Naive B cell (primary cell): Measurements from ENCODE around the gene C18orf63. TPM values are rescaled to one million over a fixed set of nuclear protein-coding genes. Genes with fewer than 3 reads are reported as not detected.

Source experiments
- ATAC-seq, 2 donors: fragments of 150-1000 bp; cut with Tn5 transposase; 2 replicates each; pipeline ENCODE4 v1.10.0; 2021; ENCODE audit warnings: low read depth in 2 of 2, mild to moderate bottlenecking in 2 of 2, moderate library complexity in 2 of 2
- DNase-seq: peaks from one replicate; pipeline ENCODE4 v3.0.0; 2022
- H3K27ac Mint-ChIP-seq, 6 donors: one replicate each; pipeline ENCODE4 v1.8.0; 2020 to 2022; ENCODE audit warnings: mild to moderate bottlenecking in 6 of 6, mixed read lengths in 6 of 6, moderate library complexity in 5 of 6, inconsistent platforms in 2 of 6
- H3K27me3 Mint-ChIP-seq, 3 donors: one replicate each; pipeline ENCODE4 v1.8.0; 2021 to 2022; ENCODE audit warnings: mixed read lengths in 3 of 3, mild to moderate bottlenecking in 1 of 3
- H3K36me3 Mint-ChIP-seq, 2 donors: one replicate each; pipeline ENCODE4 v1.8.0; 2020 to 2022; ENCODE audit warnings: mixed read lengths in 2 of 2, inconsistent platforms in 1 of 2, mild to moderate bottlenecking in 1 of 2
- H3K4me1 Mint-ChIP-seq, 3 donors: one replicate each; pipeline ENCODE4 v1.8.0; 2020 to 2022; ENCODE audit warnings: mixed read lengths in 3 of 3, inconsistent platforms in 1 of 3, mild to moderate bottlenecking in 1 of 3, moderate library complexity in 1 of 3
- H3K4me3 Mint-ChIP-seq, 8 donors: one replicate each; pipeline ENCODE4 v1.8.0; 2020 to 2022; ENCODE audit warnings: mild to moderate bottlenecking in 8 of 8, mixed read lengths in 8 of 8, moderate library complexity in 8 of 8, inconsistent platforms in 2 of 8
- H3K9me3 Mint-ChIP-seq, 7 donors: one replicate each; pipeline ENCODE4 v1.8.0; 2020 to 2022; ENCODE audit warnings: mixed read lengths in 7 of 7, mild to moderate bottlenecking in 5 of 7, inconsistent platforms in 2 of 7, moderate library complexity in 1 of 7
- polyA plus RNA-seq, 6 donors: library from polyadenylated mRNA; unstranded; fragments of 300-500 nt; fragmentation: Illumina TruSeq; gene quantifications; one replicate each; pipeline ENCODE4 v1.2.3, GENCODE V29; 2021; ENCODE audit warnings: low read depth in 6 of 6

The C18orf63 gene
- polyA plus RNA-seq = not detected

DNA sequence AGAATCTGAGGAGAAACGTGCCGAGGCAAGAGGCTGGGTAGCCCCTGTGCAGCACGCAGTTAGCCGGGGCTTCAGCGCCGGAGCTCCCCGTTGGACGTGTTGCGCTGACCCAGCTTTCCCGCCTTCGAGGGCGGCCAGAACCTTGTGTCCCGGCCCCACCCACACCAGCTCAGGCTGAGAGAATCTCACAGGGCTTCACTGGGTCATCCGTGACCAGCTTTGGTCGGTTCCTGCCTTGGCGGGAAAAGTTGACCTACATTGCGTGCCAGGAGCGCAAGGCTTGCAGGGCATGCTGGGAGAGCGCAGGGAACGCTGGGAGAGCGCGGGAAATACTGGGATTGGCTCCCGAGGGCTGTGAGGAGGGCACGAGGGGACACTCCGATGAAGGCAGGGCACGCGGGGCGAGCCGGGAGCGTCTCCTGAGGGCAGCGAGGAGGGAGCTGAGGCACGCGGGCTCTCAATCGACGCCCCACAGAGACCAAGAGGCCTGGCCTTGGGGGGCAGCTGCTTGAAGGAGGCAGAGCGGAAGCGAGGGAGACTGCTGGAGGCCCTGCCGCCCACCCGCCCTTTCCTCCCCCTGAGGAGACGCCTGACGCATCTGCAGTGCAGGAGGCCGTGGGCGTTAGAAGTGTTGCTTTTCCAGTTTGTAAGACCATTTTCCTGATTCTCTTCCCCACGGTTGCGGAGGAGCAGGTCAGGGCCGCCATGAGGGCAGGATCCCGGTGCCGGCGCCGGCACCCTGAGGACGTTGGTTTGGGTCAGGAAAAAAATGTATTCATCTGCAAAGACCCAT lies at the start of gene C18orf63:
Gene C18orf63 (plus strand): TSS at position 376 of the 793 bp plus-strand sequence. CDS start 2,027 bp downstream, outside the sequence.
- H3K27ac Mint-ChIP-seq = peak within 1 kb of the TSS in 2 of 6 donors; percentile 67 to 81
- no peak for ATAC-seq
- DNase-seq = no peak
- no peaks in the 10 kb centered on the region for H3K36me3 Mint-ChIP-seq
- no peak within 1 kb of the TSS for H3K4me3 Mint-ChIP-seq
- H3K27me3 Mint-ChIP-seq = peaks cover under 1 to 15% (median 12%) of the 10 kb centered on the region in 3 donors
- peaks cover 0 to 5% (median 4%) of the 10 kb centered on the region in 3 donors for H3K4me1 Mint-ChIP-seq
- H3K9me3 Mint-ChIP-seq = peaks cover 0 to 6% (median 4%) of the 10 kb centered on the region in 7 donors

DNA sequence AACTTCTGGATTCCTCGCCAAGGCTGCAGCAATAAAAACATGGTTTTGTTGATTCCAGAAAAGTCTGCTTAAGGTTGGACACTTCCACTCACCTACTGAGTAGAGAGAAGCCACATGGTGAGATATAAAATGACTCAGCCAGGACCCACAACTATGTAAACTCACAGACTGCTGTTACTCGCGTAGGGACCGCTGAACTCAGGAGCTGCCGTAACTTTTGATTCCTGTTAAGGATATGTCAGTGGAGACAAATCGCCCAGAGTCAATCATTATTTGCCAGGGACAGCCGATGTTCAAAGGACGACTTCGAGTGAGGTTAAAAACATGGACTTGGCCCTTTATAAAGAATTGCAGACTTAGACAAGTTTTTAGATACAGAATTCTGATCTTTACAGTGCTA lies 49.5 kb upstream of the C18orf63 start:
- Mint-ChIP-seq H3K4me3 (peak overlapping the region in 2 of 8 donors; percentile 25 to 38), H3K4me1 (peaks cover 13 to 38% (median 34%) of the 10 kb centered on the region in 3 donors), H3K27ac (peak overlapping the region in 3 of 6 donors; percentile 90 to 98 (median 98)), H3K9me3 (no peaks in the 10 kb centered on the region), H3K27me3 (no peaks in the 10 kb centered on the region), H3K36me3 (peaks cover 10 to 15% of the 10 kb centered on the region in 2 donors)
- DNase-seq (no peak), ATAC-seq (no peak)

- Mint-ChIP-seq H3K27ac (peak overlapping the region in 5 of 6 donors; percentile 22 to 93 (median 36)), H3K36me3 (peaks cover 7 to 10% of the 10 kb centered on the region in 2 donors), H3K4me3 (no peak overlapping the region), H3K4me1 (peaks cover 13 to 38% (median 34%) of the 10 kb centered on the region in 3 donors), H3K27me3 (no peaks in the 10 kb centered on the region), H3K9me3 (no peaks in the 10 kb centered on the region)
- no peak for ATAC-seq
- no peak for DNase-seq
These were observed 47.5 kb upstream of the C18orf63 start for GRCh38 chr18:74268175-74268574.

- Mint-ChIP-seq H3K9me3 (no peaks in the 10 kb centered on the region), H3K4me1 (peaks cover 13 to 34% (median 33%) of the 10 kb centered on the region in 3 donors), H3K4me3 (peak overlapping the region in 1 of 8 donors; percentile 26), H3K27ac (peak overlapping the region in 4 of 6 donors; percentile 7 to 93 (median 82)), H3K36me3 (peaks cover 6 to 10% of the 10 kb centered on the region in 2 donors), H3K27me3 (no peaks in the 10 kb centered on the region)
- ATAC-seq (no peak), DNase-seq (no peak)
These were observed 46.6 kb upstream of the C18orf63 start for GRCh38 chr18:74268933-74269620.

- Mint-ChIP-seq H3K4me1 (peaks cover 6 to 36% (median 26%) of the 10 kb centered on the region in 3 donors), H3K27me3 (no peaks in the 10 kb centered on the region), H3K4me3 (no peak overlapping the region), H3K9me3 (no peaks in the 10 kb centered on the region), H3K36me3 (peaks cover 4 to 16% of the 10 kb centered on the region in 2 donors), H3K27ac (no peak overlapping the region)
- DNase-seq (no peak), ATAC-seq (no peak)
These were observed 44.0 kb upstream of the C18orf63 start for GRCh38 chr18:74271635-74272034.

- Mint-ChIP-seq H3K27ac (no peak overlapping the region), H3K4me1 (peaks cover 6 to 36% (median 30%) of the 10 kb centered on the region in 3 donors), H3K27me3 (no peaks in the 10 kb centered on the region), H3K4me3 (no peak overlapping the region), H3K9me3 (no peaks in the 10 kb centered on the region), H3K36me3 (peaks cover 7 to 8% of the 10 kb centered on the region in 2 donors)
- DNase-seq (no peak), ATAC-seq (no peak)
These were observed 42.2 kb upstream of the C18orf63 start for GRCh38 chr18:74273394-74273793.

GRCh38 chr18:74274700-74275099 lies 40.9 kb upstream of the C18orf63 start:
- ATAC-seq (no peak), DNase-seq (no peak)
- Mint-ChIP-seq H3K9me3 (no peaks in the 10 kb centered on the region), H3K4me1 (peaks cover 6 to 27% (median 20%) of the 10 kb centered on the region in 3 donors), H3K27me3 (no peaks in the 10 kb centered on the region), H3K36me3 (peaks cover 6 to 7% of the 10 kb centered on the region in 2 donors), H3K27ac (peak overlapping the region in 2 of 6 donors; percentile 15 to 56), H3K4me3 (no peak overlapping the region)

GRCh38 chr18:74275736-74276135 lies 39.9 kb upstream of the C18orf63 start:
- Mint-ChIP-seq H3K4me1 (peaks cover 2 to 22% (median 19%) of the 10 kb centered on the region in 3 donors), H3K9me3 (no peaks in the 10 kb centered on the region), H3K4me3 (no peak overlapping the region), H3K27ac (no peak overlapping the region), H3K27me3 (no peaks in the 10 kb centered on the region), H3K36me3 (peaks cover 6 to 9% of the 10 kb centered on the region in 2 donors)
- no peak for ATAC-seq
- DNase-seq = no peak

DNA sequence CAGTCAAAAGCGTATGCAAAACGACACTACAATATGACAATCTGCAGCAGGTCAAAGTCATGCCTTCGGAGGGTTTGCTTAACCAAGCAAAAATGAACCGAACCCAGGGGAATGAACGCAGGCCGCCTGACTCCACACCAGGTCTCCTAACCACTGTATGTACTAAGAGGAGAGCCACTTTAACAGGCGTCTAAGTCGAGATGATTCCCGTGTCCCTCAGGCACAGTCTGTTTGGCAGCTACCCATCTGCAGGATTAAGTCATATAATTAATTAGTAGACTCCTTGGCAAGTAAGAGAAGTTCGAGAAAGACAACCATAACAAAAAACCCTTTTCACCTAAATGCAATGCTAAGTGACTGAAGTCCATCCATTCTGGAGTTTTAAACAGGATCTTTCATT lies 39.0 kb upstream of the C18orf63 start:
- Mint-ChIP-seq H3K4me3 (no peak overlapping the region), H3K9me3 (no peaks in the 10 kb centered on the region), H3K36me3 (peaks cover 6 to 10% of the 10 kb centered on the region in 2 donors), H3K27ac (peak overlapping the region in 1 of 6 donors; percentile 5), H3K27me3 (no peaks in the 10 kb centered on the region), H3K4me1 (peaks cover 11 to 31% (median 24%) of the 10 kb centered on the region in 3 donors)
- no peak for ATAC-seq
- DNase-seq = no peak

GRCh38 chr18:74277296-74277695 lies 38.3 kb upstream of the C18orf63 start:
- Mint-ChIP-seq H3K27me3 (no peaks in the 10 kb centered on the region), H3K4me3 (no peak overlapping the region), H3K9me3 (no peaks in the 10 kb centered on the region), H3K36me3 (peaks cover 6 to 10% of the 10 kb centered on the region in 2 donors), H3K27ac (peak overlapping the region in 1 of 6 donors; percentile 42), H3K4me1 (peaks cover 18 to 38% (median 31%) of the 10 kb centered on the region in 3 donors)
- ATAC-seq (no peak), DNase-seq (no peak)

DNA sequence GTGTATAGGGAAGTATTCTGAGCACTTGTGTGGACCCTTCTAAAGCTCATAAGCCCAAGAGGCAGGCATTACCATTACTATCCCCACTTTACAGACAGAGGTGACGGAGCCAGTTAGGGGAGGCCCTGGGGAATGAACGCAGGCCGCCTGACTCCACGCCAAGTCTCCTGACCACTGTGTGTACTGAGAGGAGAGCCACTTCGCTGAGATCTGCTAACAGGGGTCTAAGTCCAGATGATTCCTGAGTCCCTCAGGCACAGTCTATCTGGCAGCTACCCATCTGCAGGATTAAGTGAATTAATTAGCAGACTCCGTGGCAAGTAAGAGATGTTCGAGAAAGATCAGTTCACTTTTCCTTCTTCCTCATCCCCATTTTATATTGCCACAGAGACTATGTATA lies 37.6 kb upstream of the C18orf63 start:
- no peak for ATAC-seq
- Mint-ChIP-seq H3K27ac (no peak overlapping the region), H3K4me1 (peaks cover 25 to 45% (median 39%) of the 10 kb centered on the region in 3 donors), H3K36me3 (peaks cover 6 to 10% of the 10 kb centered on the region in 2 donors), H3K27me3 (no peaks in the 10 kb centered on the region), H3K9me3 (no peaks in the 10 kb centered on the region), H3K4me3 (no peak overlapping the region)
- no peak for DNase-seq

DNA sequence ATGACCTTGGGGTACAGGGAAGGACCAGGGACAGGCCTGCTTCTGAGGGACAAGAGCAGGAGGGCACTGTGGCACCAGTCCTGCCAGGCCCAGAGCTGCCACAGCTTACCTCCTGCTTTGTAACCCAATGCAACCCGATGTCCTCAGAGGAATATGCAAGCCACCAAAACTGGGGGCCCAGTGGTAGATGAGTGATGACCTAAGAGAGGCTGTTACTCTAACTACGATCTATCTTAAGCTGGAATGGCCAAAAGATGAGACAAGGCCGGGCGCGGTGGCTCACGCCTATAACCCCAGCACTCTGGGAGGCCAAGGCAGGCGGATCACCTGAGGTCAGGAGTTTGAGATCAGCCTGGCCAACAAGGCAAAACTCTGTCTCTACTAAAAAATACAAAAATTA lies 36.7 kb upstream of the C18orf63 start:
- Mint-ChIP-seq H3K9me3 (no peaks in the 10 kb centered on the region), H3K4me3 (no peak overlapping the region), H3K4me1 (peaks cover 30 to 54% (median 44%) of the 10 kb centered on the region in 3 donors), H3K27ac (peak overlapping the region in 1 of 6 donors; percentile 3), H3K36me3 (peaks cover 6 to 10% of the 10 kb centered on the region in 2 donors), H3K27me3 (no peaks in the 10 kb centered on the region)
- ATAC-seq (no peak), DNase-seq (no peak)
